K562 (cell line): ENCODE results near the gene ZNF276. TPM values are rescaled to one million over a fixed set of nuclear protein-coding genes. Genes with fewer than 3 reads are reported as not detected.
A peak's percentile ranks its signal among the peaks of the same experiment; 100 is the strongest.

Experiments
- AFF4 ChIP-seq: sonication (generic); formaldehyde crosslinking; IDR thresholded peaks from 2 replicates; pipeline ENCODE4 v1.8.0; 2023; ENCODE audit warnings: mild to moderate bottlenecking, missing genetic modification reagents
- CTCF ChIP-seq, 3 experiments: IDR thresholded peaks in 2 of 3; conservative IDR thresholded peaks in 1 of 3; 2 replicates each; pipeline ENCODE4 v1.5.1; 2011 to 2012; ENCODE audit warnings: low read length in 3 of 3, mild to moderate bottlenecking in 3 of 3, control low read depth in 2 of 3, improper control_type of control experiment in 1 of 3, inconsistent platforms in 1 of 3, low read depth in 1 of 3, mixed read lengths in 1 of 3, moderate library complexity in 1 of 3; ENCODE audit not compliant: insufficient read depth in 2 of 3
- FOXP1 ChIP-seq: sonication (generic); formaldehyde crosslinking; IDR thresholded peaks from 2 replicates; pipeline ENCODE4 v1.8.0; 2022; ENCODE audit warnings: mild to moderate bottlenecking, missing genetic modification reagents
- JUND ChIP-seq, 2 experiments: IDR thresholded peaks; 2 replicates in 1 of 2; 3 replicates in 1 of 2; pipeline ENCODE4 v1.6.1; 2011; ENCODE audit warnings: borderline replicate concordance in 2 of 2, low read depth in 2 of 2, low read length in 2 of 2, improper control_type of control experiment in 1 of 2, missing biosample characterization in 1 of 2, missing genetic modification characterization in 1 of 2, missing genetic modification reagents in 1 of 2
- MCM5 ChIP-seq: fragments of 450-650 bp; IDR thresholded peaks from 2 replicates; pipeline ENCODE4 v1.6.1; 2016; ENCODE audit warnings: low read depth
- NFXL1 ChIP-seq: fragments of 450-650 bp; formaldehyde crosslinking; IDR thresholded peaks from 2 replicates; pipeline ENCODE4 v1.4.0; 2021; ENCODE audit warnings: mild to moderate bottlenecking
- NRF1 ChIP-seq, 2 experiments: fragments of 450-650 bp; IDR thresholded peaks in 1 of 2; conservative IDR thresholded peaks in 1 of 2; 2 replicates each; pipeline ENCODE4 v1.6.1; 2014; ENCODE audit warnings: mild to moderate bottlenecking in 2 of 2
- POU5F1 ChIP-seq: fragments of 150-350 bp; IDR thresholded peaks from 2 replicates; pipeline ENCODE4 v1.6.1; 2014; ENCODE audit warnings: borderline replicate concordance, low read length, low read depth, mild to moderate bottlenecking; ENCODE audit not compliant: partially characterized antibody
- PTRF ChIP-seq: fragments of 450-650 bp; IDR thresholded peaks from 2 replicates; pipeline ENCODE4 v1.6.1; 2016; ENCODE audit warnings: mild to moderate bottlenecking, missing genetic modification characterization, missing compliant biosample characterization
- TARDBP ChIP-seq: fragments of 450-650 bp; IDR thresholded peaks from 2 replicates; pipeline ENCODE4 v1.6.1; 2016
- ZBTB33 ChIP-seq: sonication (generic); formaldehyde crosslinking; IDR thresholded peaks from 2 replicates; pipeline ENCODE4 v1.8.1; 2023; ENCODE audit warnings: mild to moderate bottlenecking, missing genetic modification reagents
- ZNF174 ChIP-seq: fragments of 250-450 bp; sonication (Bioruptor Pico); IDR thresholded peaks from 2 replicates; pipeline ENCODE4 v1.4.0; 2020; ENCODE audit warnings: mild to moderate bottlenecking
- ZNF217 ChIP-seq: sonication (generic); formaldehyde crosslinking; IDR thresholded peaks from 2 replicates; pipeline ENCODE4 v1.8.0; 2022; ENCODE audit warnings: mild to moderate bottlenecking, missing genetic modification reagents
- ZNF253 ChIP-seq: fragments of 250-450 bp; sonication (Bioruptor Pico); conservative IDR thresholded peaks from 2 replicates; pipeline ENCODE4 v1.6.1; 2021; ENCODE audit warnings: mild to moderate bottlenecking
- polyA plus RNA-seq, 8 experiments: library from polyadenylated mRNA; depleted of rRNA in 4 of 8; stranded (reverse) in 5 of 8; unstranded in 3 of 8; fragments of >200 nt; fragmentation: Nextera tagmentation in 2 of 8; fragmentation: Illumina TruSeq in 1 of 8; extraction: Ambion mirVana in 2 of 8; extraction: Trizol in 1 of 8; gene quantifications; 2 replicates each; pipeline versions ENCODE4 v1.2.1 to v1.2.3, GENCODE V29; 2011 to 2014; ENCODE audit warnings: inconsistent platforms in 1 of 8, missing spikeins in 1 of 8
- total RNA-seq, 7 experiments: library from RNA; depleted of rRNA in 6 of 7; stranded (reverse); fragments of >200 nt in 6 of 7; fragmentation: Illumina TruSeq in 2 of 7; extraction: Trizol in 2 of 7; gene quantifications; 2 replicates each; pipeline versions ENCODE4 v1.2.1 to v1.2.3, GENCODE V29; 2011 to 2021; ENCODE audit warnings: low replicate concordance in 1 of 7

The ZNF276 gene
- total and polyA plus RNA-seq, 9 of the 15 experiments (the other 6 are each of a cell fraction or from before 2014, with no cell fraction given), result 0.49 to 43.9 (median 15.8) TPM

GRCh38 chr16:89700649-89701424 is 20.5 kb upstream of the ZNF276 start (continued):
- TF ChIP-seq CTCF (IDR thresholded peaks at IDR 0.05 in 2 of 3, conservative IDR thresholded peaks at IDR 0.05 in 1 of 3; ENCODE audit: insufficient read depth in 2 of 3, low read depth in 1 of 3, low read length in 3 of 3), result peak; percentile 51 to 80 (median 58)
- TF ChIP-seq PTRF, result no peak
- TF ChIP-seq ZNF253 (CRISPR knock-in tag), result no peak
- no peak for TF ChIP-seq AFF4 (CRISPR knock-in tag)
- no peak for TF ChIP-seq ZNF217 (CRISPR knock-in tag)
- no peak for TF ChIP-seq MCM5
- TF ChIP-seq NFXL1 (CRISPR knock-in tag), result no peak
- 0 out of 2 replicates have a peak, but pooled peaks have one; percentile 25 for TF ChIP-seq FOXP1 (CRISPR knock-in tag)
- peak in 1 of 2 experiments; percentile 20 for TF ChIP-seq NRF1 (conservative IDR thresholded peaks at IDR 0.05 in 1 of 2, IDR thresholded peaks at IDR 0.05 in 1 of 2)
- 0 out of 2 replicates have a peak, but pooled peaks have one; percentile 33 for TF ChIP-seq JUND (IDR thresholded peaks at IDR 0.05; ENCODE audit: borderline replicate concordance, low read depth, low read length)
- no peak; the same call in 2 of the 3 replicates for TF ChIP-seq JUND (tag; IDR thresholded peaks at IDR 0.05; ENCODE audit: borderline replicate concordance, low read depth, low read length)
- TF ChIP-seq POU5F1, result no peak
- TF ChIP-seq TARDBP, result no peak
- no peak for TF ChIP-seq ZNF174 (CRISPR knock-in tag)
- TF ChIP-seq ZBTB33 (CRISPR knock-in tag), result no peak
